Nephron (organoid): ENCODE results near the gene MRPS14.

ENCODE experiments used
- H3K27ac Mint-ChIP-seq, 3 experiments: 2 replicates each; pipeline ENCODE4 v1.8.0; 2020; ENCODE audit warnings: mixed read lengths in 3 of 3, mild to moderate bottlenecking in 2 of 3, moderate library complexity in 1 of 3
- H3K27me3 Mint-ChIP-seq: 2 replicates; pipeline ENCODE4 v1.8.0; 2021; ENCODE audit warnings: low read depth, mild to moderate bottlenecking, moderate library complexity, mixed read lengths
- H3K36me3 Mint-ChIP-seq: 2 replicates; pipeline ENCODE4 v1.8.0; 2020; ENCODE audit warnings: low read depth, mixed read lengths
- H3K4me1 Mint-ChIP-seq: 2 replicates; pipeline ENCODE4 v1.8.0; 2020; ENCODE audit warnings: mixed read lengths
- H3K4me3 Mint-ChIP-seq, 3 experiments: 2 replicates each; pipeline ENCODE4 v1.8.0; 2020; ENCODE audit warnings: mild to moderate bottlenecking in 3 of 3, mixed read lengths in 3 of 3, moderate library complexity in 2 of 3
- H3K9me3 Mint-ChIP-seq: 2 replicates; pipeline ENCODE4 v1.8.0; 2020; ENCODE audit warnings: mixed read lengths
- CTCF ChIP-seq, 3 experiments: fragments of 200-600 bp; sonication (generic); IDR thresholded peaks; one replicate each; pipeline ENCODE4 v1.5.0; 2021; ENCODE audit warnings: antibody characterized with exemption in 3 of 3; ENCODE audit not compliant: unreplicated experiment in 3 of 3

Gene MRPS14

GRCh38 chr1:175013445-175013844, 9.8 kb downstream of the MRPS14 start:
- Mint-ChIP-seq H3K4me1 (peaks cover 16% of the 10 kb centered on the region), H3K27ac (no peak overlapping the region), H3K4me3 (no peak overlapping the region), H3K36me3 (peaks cover 67% of the 10 kb centered on the region), H3K9me3 (no peaks in the 10 kb centered on the region), H3K27me3 (no peaks in the 10 kb centered on the region)
- no peak for TF ChIP-seq CTCF (IDR thresholded peaks at IDR 0.05; ENCODE audit: unreplicated experiment in 3 of 3)

GRCh38 chr1:175009532-175009931, 13.7 kb downstream of the MRPS14 start:
- Mint-ChIP-seq H3K27me3 (no peaks in the 10 kb centered on the region), H3K36me3 (peaks cover 63% of the 10 kb centered on the region), H3K27ac (peak overlapping the region in 1 of 3 experiments; percentile 3), H3K9me3 (no peaks in the 10 kb centered on the region), H3K4me3 (no peak overlapping the region), H3K4me1 (no peaks in the 10 kb centered on the region)
- no peak for TF ChIP-seq CTCF (IDR thresholded peaks at IDR 0.05; ENCODE audit: unreplicated experiment in 3 of 3)

- no peak overlapping the region for H3K4me3 Mint-ChIP-seq
- H3K27ac Mint-ChIP-seq = no peak overlapping the region
- H3K36me3 Mint-ChIP-seq = peaks cover 28% of the 10 kb centered on the region
- no peaks in the 10 kb centered on the region for H3K9me3 Mint-ChIP-seq
- H3K27me3 Mint-ChIP-seq = no peaks in the 10 kb centered on the region
- H3K4me1 Mint-ChIP-seq = peaks cover 26% of the 10 kb centered on the region
- TF ChIP-seq CTCF (IDR thresholded peaks at IDR 0.05; ENCODE audit: unreplicated experiment in 3 of 3) = no peak
Measured at GRCh38 chr1:175005085-175005783, 18.0 kb downstream of the MRPS14 start.

- Mint-ChIP-seq H3K27ac (peak overlapping the region in 1 of 3 experiments; percentile 38), H3K4me3 (no peak overlapping the region), H3K27me3 (no peaks in the 10 kb centered on the region), H3K36me3 (peaks cover 17% of the 10 kb centered on the region), H3K4me1 (peaks cover 26% of the 10 kb centered on the region), H3K9me3 (no peaks in the 10 kb centered on the region)
- TF ChIP-seq CTCF (IDR thresholded peaks at IDR 0.05; ENCODE audit: unreplicated experiment in 3 of 3) = no peak
Measured at GRCh38 chr1:175003521-175003920, 19.7 kb downstream of the MRPS14 start.

- H3K4me3 Mint-ChIP-seq = no peak overlapping the region
- no peaks in the 10 kb centered on the region for H3K9me3 Mint-ChIP-seq
- TF ChIP-seq CTCF (IDR thresholded peaks at IDR 0.05; ENCODE audit: unreplicated experiment in 3 of 3) = no peak
- no peak overlapping the region for H3K27ac Mint-ChIP-seq
- no peaks in the 10 kb centered on the region for H3K27me3 Mint-ChIP-seq
- peaks cover 26% of the 10 kb centered on the region for H3K4me1 Mint-ChIP-seq
- H3K36me3 Mint-ChIP-seq = peaks cover 12% of the 10 kb centered on the region
Measured at GRCh38 chr1:175002910-175003517, 20.2 kb downstream of the MRPS14 start.
